Thyroid gland (tissue), 4 donors: ENCODE data around the gene TNFRSF25.

Experiments used
- POLR2A ChIP-seq, 2 donors: fragments of 450-650 bp; IDR thresholded peaks; one replicate each; pipeline ENCODE4 v1.6.1; 2017; ENCODE audit warnings: antibody characterized with exemption in 2 of 2, mild to moderate bottlenecking in 2 of 2, moderate library complexity in 1 of 2
- TF ChIP-seq, protein P1 (sequence below), 6 experiments: fragments of 200-600 bp in 3 of 6; fragments of 450-650 bp in 3 of 6; sonication (generic) in 3 of 6; IDR thresholded peaks; one replicate each; pipeline ENCODE4 v1.5.1; 2016 to 2019; ENCODE audit warnings: antibody characterized with exemption in 6 of 6, mild to moderate bottlenecking in 2 of 6, inconsistent platforms in 1 of 6, moderate library complexity in 1 of 6

DNA sequence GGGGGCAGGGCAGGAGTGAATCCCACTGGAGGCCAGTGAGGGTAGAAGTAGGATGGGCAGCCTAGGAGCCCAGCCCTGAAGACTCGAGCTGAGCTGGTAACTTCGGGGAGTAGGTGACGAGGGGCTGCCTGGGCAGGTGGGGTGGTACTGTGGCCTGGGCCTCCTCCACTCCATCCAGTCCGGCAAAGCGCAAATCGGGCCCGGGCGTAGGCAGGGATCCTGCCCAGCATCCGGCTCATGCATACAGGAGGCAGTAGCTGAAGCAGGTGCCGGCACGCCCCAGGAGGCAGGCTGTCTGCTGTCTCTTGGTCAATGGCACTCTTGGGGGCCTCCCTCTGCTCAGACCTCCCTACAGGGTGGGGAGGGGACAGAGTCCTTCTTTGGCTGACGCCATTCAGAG lies 1.3 kb upstream of the TNFRSF25 start:
- TF ChIP-seq, protein P1, sequence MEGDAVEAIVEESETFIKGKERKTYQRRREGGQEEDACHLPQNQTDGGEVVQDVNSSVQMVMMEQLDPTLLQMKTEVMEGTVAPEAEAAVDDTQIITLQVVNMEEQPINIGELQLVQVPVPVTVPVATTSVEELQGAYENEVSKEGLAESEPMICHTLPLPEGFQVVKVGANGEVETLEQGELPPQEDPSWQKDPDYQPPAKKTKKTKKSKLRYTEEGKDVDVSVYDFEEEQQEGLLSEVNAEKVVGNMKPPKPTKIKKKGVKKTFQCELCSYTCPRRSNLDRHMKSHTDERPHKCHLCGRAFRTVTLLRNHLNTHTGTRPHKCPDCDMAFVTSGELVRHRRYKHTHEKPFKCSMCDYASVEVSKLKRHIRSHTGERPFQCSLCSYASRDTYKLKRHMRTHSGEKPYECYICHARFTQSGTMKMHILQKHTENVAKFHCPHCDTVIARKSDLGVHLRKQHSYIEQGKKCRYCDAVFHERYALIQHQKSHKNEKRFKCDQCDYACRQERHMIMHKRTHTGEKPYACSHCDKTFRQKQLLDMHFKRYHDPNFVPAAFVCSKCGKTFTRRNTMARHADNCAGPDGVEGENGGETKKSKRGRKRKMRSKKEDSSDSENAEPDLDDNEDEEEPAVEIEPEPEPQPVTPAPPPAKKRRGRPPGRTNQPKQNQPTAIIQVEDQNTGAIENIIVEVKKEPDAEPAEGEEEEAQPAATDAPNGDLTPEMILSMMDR (IDR thresholded peaks at IDR 0.05), result no peak
- TF ChIP-seq POLR2A (IDR thresholded peaks at IDR 0.05), result no peak
